ENCODE data around the gene CISH.

CISH gene, protein sequence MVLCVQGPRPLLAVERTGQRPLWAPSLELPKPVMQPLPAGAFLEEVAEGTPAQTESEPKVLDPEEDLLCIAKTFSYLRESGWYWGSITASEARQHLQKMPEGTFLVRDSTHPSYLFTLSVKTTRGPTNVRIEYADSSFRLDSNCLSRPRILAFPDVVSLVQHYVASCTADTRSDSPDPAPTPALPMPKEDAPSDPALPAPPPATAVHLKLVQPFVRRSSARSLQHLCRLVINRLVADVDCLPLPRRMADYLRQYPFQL

DNA sequence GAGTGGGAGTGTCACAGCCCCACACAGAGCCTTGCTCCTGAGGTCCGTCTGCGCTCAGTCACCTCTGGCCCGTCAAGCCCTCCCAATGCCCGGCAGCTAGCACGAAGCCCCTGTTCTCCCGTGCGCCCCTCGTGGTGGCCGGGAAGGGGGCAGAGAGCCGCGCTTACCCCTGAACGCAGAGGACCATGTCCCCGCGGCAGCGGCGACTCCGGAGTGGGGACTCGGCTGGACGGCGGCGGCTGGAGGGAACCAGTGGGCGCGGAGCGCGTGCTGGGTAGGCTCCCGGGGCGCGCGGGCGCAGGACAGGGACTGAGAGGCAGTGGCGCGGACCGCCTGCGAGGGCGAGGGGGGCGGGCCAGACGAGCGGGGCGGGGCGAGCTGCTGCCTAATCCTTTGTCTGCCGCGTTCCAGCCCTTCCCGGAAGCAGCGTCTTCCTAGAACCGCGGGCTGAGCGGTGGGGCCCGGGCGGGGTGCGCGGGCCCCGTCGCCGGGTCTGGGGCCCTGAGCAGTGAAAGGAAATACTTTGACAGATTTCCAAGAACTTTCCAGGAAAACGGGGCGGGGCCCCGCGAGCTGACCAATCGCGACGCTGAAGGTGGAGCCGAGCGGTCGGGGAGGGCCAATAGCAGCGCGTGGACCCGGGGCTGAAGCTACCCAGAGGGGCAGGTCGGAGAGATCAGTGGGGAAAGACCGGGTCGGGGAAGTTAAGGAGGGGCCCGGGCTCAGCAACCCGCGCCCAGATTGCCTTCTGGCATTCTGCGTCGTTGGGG lies at the start of gene CISH:
CISH (minus strand) TSS at position 311 of the 770 bp plus-strand sequence; CDS start at position 187, 124 bp downstream.
- DNase-seq (ENCODE audit: low spot score): peak; percentile 93
- in situ Hi-C loops (cut with MboI; ENCODE audit: low pct_unique_long_range_greater_than_20kb, low sequenced_read_pairs, unreplicated experiment): loop anchor here (5.0 to 25.0 kb wide), 2 partner anchors 34 to 1076 kb away; no protein-coding TSS in a partner anchor
- TF ChIP-seq, protein P1, sequence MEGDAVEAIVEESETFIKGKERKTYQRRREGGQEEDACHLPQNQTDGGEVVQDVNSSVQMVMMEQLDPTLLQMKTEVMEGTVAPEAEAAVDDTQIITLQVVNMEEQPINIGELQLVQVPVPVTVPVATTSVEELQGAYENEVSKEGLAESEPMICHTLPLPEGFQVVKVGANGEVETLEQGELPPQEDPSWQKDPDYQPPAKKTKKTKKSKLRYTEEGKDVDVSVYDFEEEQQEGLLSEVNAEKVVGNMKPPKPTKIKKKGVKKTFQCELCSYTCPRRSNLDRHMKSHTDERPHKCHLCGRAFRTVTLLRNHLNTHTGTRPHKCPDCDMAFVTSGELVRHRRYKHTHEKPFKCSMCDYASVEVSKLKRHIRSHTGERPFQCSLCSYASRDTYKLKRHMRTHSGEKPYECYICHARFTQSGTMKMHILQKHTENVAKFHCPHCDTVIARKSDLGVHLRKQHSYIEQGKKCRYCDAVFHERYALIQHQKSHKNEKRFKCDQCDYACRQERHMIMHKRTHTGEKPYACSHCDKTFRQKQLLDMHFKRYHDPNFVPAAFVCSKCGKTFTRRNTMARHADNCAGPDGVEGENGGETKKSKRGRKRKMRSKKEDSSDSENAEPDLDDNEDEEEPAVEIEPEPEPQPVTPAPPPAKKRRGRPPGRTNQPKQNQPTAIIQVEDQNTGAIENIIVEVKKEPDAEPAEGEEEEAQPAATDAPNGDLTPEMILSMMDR (IDR thresholded peaks at IDR 0.05; ENCODE audit: extremely low read depth, insufficient read depth, missing control alignments): peak; percentile 50

DNA sequence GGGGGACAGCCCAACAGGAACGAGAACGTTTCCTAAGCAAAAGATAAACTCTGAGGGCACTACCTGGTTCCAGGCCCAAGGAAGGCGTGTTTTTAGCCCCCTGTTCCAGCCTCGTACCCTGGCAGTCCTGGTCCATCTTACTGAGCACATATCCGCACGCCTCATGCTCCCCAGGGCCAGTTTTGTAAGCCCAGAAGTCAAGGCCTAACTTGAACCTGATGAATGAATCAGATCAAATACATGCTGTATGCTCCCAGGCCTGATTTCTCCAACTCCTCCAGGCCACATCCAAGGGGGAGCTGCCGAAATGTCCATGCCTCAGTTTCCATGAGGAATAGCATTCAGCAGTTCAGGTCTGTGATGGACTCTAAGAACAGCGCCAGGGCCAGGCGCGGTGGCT lies 48.8 kb upstream of the CISH start:
- DNase-seq (ENCODE audit: low spot score): no peak
- TF ChIP-seq, protein P1 (IDR thresholded peaks at IDR 0.05; ENCODE audit: extremely low read depth, insufficient read depth, missing control alignments): no peak
- in situ Hi-C loops (cut with MboI; ENCODE audit: low pct_unique_long_range_greater_than_20kb, low sequenced_read_pairs, unreplicated experiment): no loop called here

DNA sequence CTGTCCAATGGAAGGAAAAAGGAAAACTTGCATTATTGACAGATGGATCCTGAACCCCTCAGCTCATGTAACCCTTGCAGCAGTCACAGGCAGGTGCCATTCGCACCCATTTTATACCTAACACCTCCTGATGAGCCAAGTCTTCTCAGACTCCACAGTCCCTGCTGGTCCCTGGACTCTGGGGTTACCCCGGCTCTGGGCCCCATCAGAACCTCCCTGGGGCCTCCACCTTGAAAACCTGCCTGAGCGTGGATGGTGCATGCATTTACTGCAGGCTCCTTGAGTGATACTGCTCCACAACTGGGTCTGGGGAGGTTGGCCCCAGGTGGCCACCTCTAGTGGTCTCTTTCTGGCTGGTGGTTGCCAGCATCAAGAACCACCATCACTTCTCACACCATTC lies 47.3 kb upstream of the CISH start:
- TF ChIP-seq, protein P1 (IDR thresholded peaks at IDR 0.05; ENCODE audit: extremely low read depth, insufficient read depth, missing control alignments): no peak
- DNase-seq (ENCODE audit: low spot score): no peak
- in situ Hi-C loops (cut with MboI; ENCODE audit: low pct_unique_long_range_greater_than_20kb, low sequenced_read_pairs, unreplicated experiment): no loop called here

DNA sequence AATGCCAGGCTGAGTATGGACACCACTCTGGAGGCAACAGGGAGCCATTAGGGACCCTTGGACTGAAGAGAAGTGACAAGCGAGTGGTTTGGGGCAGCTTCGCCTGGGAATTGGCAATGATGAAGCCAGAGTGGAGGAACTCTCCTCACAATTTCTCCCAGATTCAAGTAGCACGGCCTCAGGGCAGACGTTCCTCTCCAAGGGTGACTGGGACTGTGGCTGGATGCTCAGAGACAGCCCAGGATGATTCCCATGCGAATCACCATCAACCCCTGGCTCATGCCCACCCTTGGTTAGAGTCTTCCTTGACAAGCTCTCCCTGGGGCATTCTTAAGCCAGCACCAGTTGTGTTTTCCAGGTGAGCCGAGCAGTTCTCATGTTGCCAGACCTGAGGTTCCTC lies 46.8 kb upstream of the CISH start:
- TF ChIP-seq, protein P1 (IDR thresholded peaks at IDR 0.05; ENCODE audit: extremely low read depth, insufficient read depth, missing control alignments): no peak
- no peak for DNase-seq (ENCODE audit: low spot score)
- in situ Hi-C loops (cut with MboI; ENCODE audit: low pct_unique_long_range_greater_than_20kb, low sequenced_read_pairs, unreplicated experiment): no loop called here

DNA sequence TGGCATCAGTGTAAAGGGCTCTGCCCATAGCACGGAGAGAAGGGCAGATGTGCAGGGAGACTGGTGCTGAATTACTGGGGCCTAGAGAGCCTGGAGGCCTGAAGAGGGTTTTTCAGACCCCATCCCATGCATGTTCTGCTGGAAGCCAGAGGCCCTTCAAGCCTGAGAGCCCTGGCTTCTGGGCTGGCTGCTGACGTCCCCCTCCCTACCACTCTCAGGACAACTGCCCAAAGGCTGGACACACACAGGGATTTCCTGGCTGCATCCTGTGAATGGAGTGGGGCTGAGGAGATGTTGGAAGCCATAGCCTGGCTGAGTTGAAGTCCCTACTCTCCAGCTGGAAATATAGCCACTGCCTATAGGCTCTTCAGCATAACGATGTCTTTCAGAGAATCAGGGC lies 46.2 kb upstream of the CISH start:
- in situ Hi-C loops (cut with MboI; ENCODE audit: low pct_unique_long_range_greater_than_20kb, low sequenced_read_pairs, unreplicated experiment): no loop called here
- DNase-seq (ENCODE audit: low spot score): no peak
- TF ChIP-seq, protein P1 (IDR thresholded peaks at IDR 0.05; ENCODE audit: extremely low read depth, insufficient read depth, missing control alignments): no peak

DNA sequence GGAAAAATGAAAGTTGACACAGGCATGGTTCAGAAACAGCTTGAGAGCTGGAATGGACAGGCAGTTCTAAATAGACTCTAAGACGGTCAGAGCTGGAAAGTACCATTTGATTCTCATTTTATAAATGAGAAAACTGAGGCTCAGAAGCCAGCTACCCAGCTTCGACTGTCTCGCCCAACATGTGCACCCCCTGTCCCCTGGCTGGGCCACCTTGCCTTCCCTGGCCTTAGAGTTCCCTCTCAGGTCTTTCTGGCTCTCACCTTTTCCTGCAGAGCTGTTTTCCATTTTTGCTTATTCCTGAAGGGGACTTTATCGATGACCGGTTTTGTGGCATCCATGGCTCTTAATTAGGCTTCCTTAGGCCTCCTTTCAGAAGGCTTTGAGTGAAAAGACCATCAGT lies 45.8 kb upstream of the CISH start:
- in situ Hi-C loops (cut with MboI; ENCODE audit: low pct_unique_long_range_greater_than_20kb, low sequenced_read_pairs, unreplicated experiment): no loop called here
- TF ChIP-seq, protein P1 (IDR thresholded peaks at IDR 0.05; ENCODE audit: extremely low read depth, insufficient read depth, missing control alignments): no peak
- DNase-seq (ENCODE audit: low spot score): no peak

Measured in GM13977 (cell line).